Measurements from ENCODE around the gene STXBP4. TPM values are rescaled to one million over a fixed set of nuclear protein-coding genes. Genes with fewer than 3 reads are reported as not detected.

Gene STXBP4
- 3.8 TPM for total RNA-seq
- long read RNA-seq, partial matches to known transcripts = 0 of 3 reads
- long read RNA-seq, other reads (novel, unspliced or antisense) = 3 of 3 reads

GRCh38 chr17:54968262-54968987 is at the start of gene STXBP4, which contains the start of gene COX11:
Gene STXBP4 (plus strand): TSS chr17:54968765. CDS start chr17:54986220, 17,455 bp downstream.
Gene COX11 (minus strand): TSS chr17:54968654. CDS start chr17:54968646, 8 bp downstream.
- intact Hi-C loops (cut with DNase I) = no loop called here
- ATAC-seq (ENCODE audit: poor library complexity) = peak; percentile 99
- peak; percentile 96 for DNase-seq

DNA sequence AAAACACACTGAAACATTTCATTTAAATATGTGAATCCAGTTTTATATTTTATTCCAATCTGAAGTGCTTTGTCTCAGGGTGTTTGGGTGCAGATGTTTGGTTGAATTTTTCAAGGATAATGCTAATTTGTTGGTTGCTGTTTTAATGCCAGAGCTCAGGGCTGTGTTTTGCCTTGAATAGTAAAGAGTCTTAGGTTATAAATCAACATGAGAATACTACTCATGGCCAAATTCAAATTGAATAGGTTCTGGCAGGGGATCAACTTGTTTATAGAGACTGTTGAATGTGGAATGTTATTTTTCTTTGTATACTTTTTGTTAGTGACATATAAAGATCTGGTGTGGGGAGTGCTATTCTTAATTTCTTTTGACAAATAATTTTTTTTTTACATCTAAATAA is 49.1 kb upstream of the STXBP4 start:
- intact Hi-C loops (cut with DNase I) = no loop called here
- DNase-seq (no peak), ATAC-seq (ENCODE audit: poor library complexity) (no peak)

DNA sequence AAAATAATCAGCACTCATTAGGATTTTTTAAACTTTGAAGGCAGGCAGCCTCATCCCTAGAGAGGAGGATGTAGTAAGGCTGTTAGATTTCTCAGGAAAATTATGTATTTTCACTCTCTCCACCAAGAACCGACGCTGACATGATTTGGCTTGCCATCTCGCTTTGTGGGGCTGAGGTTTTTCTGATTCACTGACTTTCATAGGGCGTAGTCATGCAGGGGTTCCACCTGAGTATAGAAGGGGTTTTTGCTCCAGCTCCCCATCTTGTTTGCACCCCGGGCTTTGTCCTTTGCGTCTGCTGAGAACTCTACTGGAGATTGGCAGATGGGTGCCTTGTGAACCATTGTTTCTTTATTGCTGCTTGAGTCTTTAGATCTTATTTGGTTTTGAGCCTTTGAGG is 47.7 kb upstream of the STXBP4 start:
- DNase-seq (no peak), ATAC-seq (ENCODE audit: poor library complexity) (no peak)
- intact Hi-C loops (cut with DNase I) = no loop called here

GRCh38 chr17:54924405-54924804 is 44.2 kb upstream of the STXBP4 start:
- intact Hi-C loops (cut with DNase I) = no loop called here
- ATAC-seq (ENCODE audit: poor library complexity) (no peak), DNase-seq (no peak)

GRCh38 chr17:54927525-54927924 is 41.0 kb upstream of the STXBP4 start:
- intact Hi-C loops (cut with DNase I) = no loop called here
- DNase-seq = no peak
- ATAC-seq (ENCODE audit: poor library complexity) = no peak

DNA sequence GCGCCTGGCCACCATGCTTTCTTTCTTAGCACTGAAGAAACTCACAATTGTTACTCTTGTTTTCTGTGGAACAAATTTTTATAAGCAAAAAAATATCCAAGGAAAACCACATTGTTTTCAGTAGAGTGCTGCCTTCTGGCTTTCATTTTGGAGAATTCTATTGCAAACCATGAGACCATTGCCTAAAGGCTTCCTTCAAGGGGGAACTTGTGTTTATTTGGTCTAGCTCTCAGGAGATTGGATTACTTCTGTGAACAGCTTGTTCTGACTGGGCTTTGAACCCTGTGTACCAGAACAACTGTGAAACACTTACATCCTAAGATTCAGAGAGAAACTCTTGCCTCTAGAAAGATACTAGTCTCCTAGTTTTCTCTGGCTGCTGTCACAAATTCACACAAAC is 35.9 kb upstream of the STXBP4 start:
- ATAC-seq (ENCODE audit: poor library complexity) = no peak
- DNase-seq = no peak
- intact Hi-C loops (cut with DNase I) = no loop called here

DNA sequence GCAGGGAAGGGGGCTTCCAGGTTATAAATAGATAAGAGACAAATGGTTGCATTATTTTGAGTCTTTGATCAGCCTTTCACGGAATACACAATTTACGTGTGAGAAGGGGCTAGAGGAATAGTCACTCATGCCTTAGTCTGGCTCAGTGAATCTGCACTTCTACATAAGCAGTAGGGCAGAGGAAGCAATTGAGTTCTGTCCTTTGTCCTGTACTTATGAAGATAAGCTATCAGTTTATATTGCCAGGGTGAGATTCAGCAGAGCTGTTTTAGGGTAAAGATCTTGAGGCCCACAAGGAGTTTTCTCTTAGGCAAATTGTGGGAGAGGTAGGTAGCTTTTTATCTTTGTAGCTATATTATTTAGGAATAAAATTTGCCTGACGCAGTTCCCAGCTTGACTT is 34.6 kb upstream of the STXBP4 start:
- DNase-seq (no peak), ATAC-seq (ENCODE audit: poor library complexity) (no peak)
- intact Hi-C loops (cut with DNase I) = no loop called here

DNA sequence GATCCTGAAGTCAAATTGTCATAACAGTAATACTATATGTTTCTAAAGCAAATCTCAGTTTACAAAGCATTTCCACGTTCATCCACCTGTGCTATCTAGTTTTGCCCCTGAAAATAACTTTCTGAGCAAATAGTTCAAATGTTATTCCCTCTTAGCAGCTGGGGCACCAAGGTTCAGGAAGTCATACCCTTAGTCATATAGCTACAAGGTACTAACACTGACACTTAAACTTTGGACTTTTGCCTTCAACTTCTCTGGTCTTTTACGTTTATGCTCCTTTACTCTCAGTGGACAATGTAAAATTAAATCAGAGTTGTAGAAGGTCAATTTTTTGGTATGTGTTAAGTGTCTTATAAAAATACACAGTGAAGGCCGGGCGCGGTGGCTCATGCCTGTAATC is 33.1 kb upstream of the STXBP4 start:
- no peak for ATAC-seq (ENCODE audit: poor library complexity)
- intact Hi-C loops (cut with DNase I) = no loop called here
- DNase-seq = no peak

DNA sequence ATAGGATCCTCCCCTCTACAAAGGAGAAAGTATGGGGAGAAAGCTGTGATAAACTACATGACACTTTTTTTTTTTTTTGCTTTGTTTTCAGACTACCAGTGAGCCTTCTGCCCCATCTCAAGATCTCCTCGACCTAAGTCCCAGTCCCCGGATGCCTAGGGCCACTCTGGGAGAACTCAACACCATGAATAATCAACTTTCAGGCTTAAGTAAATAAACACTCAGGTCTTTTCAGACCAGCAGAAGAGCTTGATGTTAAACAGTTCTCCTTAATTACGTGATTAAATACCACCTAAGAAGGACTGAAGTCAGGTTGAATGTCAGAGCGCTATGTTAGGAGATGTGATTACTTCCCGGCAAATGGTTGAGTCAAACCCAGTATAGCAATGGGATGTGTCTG is 31.5 kb upstream of the STXBP4 start:
- intact Hi-C loops (cut with DNase I) = no loop called here
- DNase-seq (no peak), ATAC-seq (ENCODE audit: poor library complexity) (no peak)

DNA sequence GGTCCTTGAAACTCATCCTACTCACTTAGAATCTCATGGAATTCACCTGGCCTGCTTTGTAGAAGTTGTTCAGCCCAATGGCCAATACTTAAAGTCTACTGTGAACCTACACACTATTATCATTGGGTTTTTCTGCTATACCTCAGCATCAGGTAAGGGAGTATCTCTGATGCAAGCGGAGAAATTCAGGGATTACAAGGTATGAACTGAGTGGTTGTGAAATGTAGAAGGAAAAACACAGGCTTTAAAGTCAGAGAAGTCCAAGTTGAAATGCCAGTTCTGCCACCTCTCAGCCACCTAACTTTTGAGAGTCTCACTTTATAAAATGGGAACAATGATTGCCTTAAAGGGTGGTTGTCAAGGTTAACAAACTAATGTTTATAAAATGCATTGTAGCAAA is 31.1 kb upstream of the STXBP4 start:
- DNase-seq (no peak), ATAC-seq (ENCODE audit: poor library complexity) (no peak)
- intact Hi-C loops (cut with DNase I) = no loop called here

DNA sequence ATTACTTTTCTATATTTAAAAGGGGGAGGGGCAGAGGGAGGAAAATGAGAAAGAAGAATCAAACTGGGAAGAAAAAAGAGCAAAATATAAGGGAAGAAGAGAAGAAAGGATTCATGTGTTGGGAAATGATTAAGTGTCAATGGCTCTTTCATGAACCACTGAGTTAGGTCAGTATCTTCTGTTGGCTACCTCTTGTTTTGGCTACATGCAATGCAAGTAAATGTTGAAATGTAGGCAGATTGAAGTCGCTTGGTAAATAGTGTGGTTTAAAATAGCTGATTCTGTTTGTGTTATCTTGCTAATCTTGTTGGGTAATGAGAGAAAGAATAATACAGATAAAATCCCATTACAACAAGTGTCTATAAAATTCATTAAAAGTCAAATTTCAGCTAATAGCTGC is 27.3 kb upstream of the STXBP4 start:
- intact Hi-C loops (cut with DNase I) = no loop called here
- no peak for DNase-seq
- ATAC-seq (ENCODE audit: poor library complexity) = no peak

DNA sequence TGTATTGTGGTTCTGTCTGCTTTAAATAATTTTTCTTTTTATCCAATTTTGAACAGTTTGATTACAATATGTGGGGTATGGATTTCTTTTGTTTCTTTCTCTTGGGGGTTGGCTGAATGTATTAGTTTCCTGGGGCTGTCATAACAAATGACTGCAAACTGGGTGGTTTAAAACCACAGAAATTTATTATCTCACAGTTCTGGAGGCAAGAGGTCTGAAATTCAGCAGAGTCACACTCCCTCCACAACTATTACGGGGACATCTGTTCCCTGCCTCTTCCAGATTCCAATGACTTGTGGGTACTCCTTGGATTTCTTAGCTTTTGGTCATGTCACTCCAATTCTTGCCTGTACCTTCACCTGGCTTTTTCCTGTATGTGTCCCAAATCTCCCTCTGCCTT is 23.8 kb upstream of the STXBP4 start:
- DNase-seq = no peak
- intact Hi-C loops (cut with DNase I) = no loop called here
- no peak for ATAC-seq (ENCODE audit: poor library complexity)

DNA sequence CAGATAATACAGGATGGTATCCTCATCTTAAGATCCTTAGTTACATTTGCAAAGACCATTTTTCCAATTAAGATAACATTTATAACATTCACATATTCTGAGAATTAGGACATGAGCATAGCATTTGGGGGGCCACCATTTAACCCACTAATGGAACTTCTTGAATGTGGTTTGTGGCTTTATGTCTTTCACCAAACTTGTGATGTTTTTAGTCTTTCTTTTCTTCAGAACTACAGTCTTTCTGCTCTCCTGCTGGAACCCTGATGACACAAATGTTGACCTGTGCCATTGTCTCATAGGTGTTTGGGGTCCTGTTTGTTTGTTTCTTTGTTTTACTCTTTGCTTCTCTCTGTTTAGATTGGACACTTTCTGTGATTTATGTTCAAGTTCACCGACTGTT is 23.3 kb upstream of the STXBP4 start:
- no peak for ATAC-seq (ENCODE audit: poor library complexity)
- intact Hi-C loops (cut with DNase I) = no loop called here

GRCh38 chr17:54945671-54946070 is 22.9 kb upstream of the STXBP4 start:
- DNase-seq (no peak), ATAC-seq (ENCODE audit: poor library complexity) (no peak)
- intact Hi-C loops (cut with DNase I) = no loop called here

More for the DNA sequence above, 23.3 kb upstream of the STXBP4 start:
- DNase-seq = no peak

DNA sequence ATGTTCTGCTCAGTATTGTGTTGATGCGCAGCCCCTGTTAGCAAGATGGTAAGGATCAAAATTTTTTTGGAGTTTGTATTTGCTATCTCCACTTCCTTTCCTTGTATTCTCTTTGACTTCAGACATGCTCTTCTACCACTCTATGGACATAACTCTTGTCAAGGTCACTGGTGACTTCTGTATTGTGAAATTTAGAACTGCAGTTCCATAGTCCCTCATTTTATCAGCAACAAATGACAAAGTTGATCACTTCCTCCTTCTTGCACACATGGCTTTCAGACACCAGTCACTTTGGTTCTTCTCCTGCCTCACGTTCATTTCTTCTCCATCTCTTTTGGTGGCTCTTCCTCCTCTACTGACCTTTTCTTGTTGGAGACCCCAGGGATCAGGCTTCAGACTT is 21.2 kb upstream of the STXBP4 start:
- no peak for ATAC-seq (ENCODE audit: poor library complexity)

DNA sequence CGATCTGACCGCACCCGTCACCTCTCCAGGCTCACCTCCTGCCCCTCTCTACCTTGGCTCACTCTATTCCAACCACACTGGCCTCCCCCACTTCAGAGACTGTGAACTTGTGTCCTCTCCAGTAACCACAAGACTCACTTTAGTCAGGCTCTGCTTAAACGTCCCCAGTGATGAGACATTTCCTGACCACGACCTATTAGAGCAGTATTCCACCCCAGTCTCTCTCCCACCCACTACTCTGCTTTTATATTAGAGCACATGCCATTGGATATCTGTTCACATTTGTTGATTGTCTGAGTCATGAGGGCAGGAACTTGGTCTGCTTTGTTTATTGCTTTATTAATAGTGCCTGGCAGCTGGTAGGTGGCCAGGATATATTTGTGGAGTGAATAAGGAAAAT is 20.2 kb upstream of the STXBP4 start:
- DNase-seq (no peak), ATAC-seq (ENCODE audit: poor library complexity) (no peak)
- intact Hi-C loops (cut with DNase I) = no loop called here

More for the DNA sequence above, 21.2 kb upstream of the STXBP4 start:
- intact Hi-C loops (cut with DNase I) = no loop called here
- DNase-seq = no peak

DNA sequence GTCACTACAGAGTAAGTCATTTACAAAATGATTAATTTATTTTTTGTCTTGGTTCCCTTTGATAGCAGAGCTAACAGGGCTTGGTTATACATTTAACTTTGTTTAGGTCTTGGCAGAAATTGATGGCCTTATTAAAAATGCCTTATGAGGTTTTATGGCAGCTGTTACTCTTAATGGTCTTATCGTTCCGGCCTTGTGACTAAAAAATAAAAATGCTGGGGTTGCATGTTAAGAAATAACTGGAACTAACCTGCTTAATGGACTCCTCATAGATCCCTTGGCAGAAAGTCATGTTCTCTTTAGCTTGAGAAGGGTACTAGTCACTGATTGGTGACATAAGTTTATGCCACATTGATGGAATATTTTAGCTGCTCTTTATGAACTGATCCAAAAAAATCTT is 18.4 kb upstream of the STXBP4 start:
- no peak for ATAC-seq (ENCODE audit: poor library complexity)
- DNase-seq = no peak
- intact Hi-C loops (cut with DNase I) = no loop called here

GRCh38 chr17:54951286-54951685 is 17.3 kb upstream of the STXBP4 start:
- ATAC-seq (ENCODE audit: poor library complexity) (no peak), DNase-seq (no peak)
- intact Hi-C loops (cut with DNase I) = no loop called here

- no peak for DNase-seq
- intact Hi-C loops (cut with DNase I) = no loop called here
- ATAC-seq (ENCODE audit: poor library complexity) = no peak
Observed at GRCh38 chr17:54956791-54957190, 11.8 kb upstream of the STXBP4 start.

GRCh38 chr17:54967621-54968261 is 824 bp upstream of the STXBP4 start:
- DNase-seq (no peak), ATAC-seq (ENCODE audit: poor library complexity) (peak; percentile 14)
- intact Hi-C loops (cut with DNase I) = no loop called here
